ENCODE results near the gene GPR173. TPM values are rescaled to one million over a fixed set of nuclear protein-coding genes. Genes with fewer than 3 reads are reported as not detected.
A peak's percentile ranks its signal among the peaks of the same experiment; 100 is the strongest.

Gene GPR173
- total and polyA plus RNA-seq, 9 of the 15 experiments (the other 6 are each of a cell fraction or from before 2014, with no cell fraction given): 0.01 TPM; not detected in 8

DNA sequence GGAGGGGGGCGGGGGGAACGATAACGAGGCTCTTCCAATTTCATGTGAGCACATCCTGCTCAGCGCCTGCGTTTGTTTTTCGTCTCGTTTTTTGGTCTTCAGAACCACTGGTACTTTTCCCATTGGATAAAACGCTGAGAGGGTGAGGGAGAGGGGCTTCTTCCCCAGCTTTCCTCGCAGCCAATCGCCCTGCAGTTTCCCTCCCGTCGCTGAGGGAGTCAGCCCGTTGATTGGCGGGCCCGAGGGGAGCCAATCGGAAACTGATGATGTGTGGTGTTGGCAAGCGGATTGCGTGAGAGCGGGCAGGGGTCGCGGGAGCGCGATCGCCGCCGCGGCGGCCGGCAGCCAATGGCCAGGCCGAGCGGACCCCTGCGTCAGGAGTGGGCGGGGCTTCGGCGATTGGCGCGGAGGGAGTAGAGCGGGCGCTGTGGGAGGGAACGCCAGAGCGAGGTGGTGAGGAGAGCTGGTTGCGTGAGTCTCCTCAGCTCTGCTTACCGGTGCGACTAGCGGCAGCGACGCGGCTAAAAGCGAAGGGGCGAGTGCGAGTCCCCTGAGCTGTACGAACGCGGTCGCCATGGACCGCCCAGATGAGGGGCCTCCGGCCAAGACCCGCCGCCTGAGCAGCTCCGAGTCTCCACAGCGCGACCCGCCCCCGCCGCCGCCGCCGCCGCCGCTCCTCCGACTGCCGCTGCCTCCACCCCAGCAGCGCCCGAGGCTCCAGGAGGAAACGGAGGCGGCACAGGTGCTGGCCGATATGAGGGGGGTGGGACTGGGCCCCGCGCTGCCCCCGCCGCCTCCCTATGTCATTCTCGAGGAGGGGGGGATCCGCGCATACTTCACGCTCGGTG, 33.6 kb downstream of the GPR173 start, which contains the start of gene TSPYL2 (continued):
- TF ChIP-seq, protein P1, sequence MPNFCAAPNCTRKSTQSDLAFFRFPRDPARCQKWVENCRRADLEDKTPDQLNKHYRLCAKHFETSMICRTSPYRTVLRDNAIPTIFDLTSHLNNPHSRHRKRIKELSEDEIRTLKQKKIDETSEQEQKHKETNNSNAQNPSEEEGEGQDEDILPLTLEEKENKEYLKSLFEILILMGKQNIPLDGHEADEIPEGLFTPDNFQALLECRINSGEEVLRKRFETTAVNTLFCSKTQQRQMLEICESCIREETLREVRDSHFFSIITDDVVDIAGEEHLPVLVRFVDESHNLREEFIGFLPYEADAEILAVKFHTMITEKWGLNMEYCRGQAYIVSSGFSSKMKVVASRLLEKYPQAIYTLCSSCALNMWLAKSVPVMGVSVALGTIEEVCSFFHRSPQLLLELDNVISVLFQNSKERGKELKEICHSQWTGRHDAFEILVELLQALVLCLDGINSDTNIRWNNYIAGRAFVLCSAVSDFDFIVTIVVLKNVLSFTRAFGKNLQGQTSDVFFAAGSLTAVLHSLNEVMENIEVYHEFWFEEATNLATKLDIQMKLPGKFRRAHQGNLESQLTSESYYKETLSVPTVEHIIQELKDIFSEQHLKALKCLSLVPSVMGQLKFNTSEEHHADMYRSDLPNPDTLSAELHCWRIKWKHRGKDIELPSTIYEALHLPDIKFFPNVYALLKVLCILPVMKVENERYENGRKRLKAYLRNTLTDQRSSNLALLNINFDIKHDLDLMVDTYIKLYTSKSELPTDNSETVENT (CRISPR knock-in tag; IDR thresholded peaks at IDR 0.05): 0 out of 2 replicates have a peak, but pooled peaks have one; percentile 58
- TF ChIP-seq RFX5 (IDR thresholded peaks at IDR 0.05; ENCODE audit: low read depth, low read length) (peak; percentile 95), POLR2H (tag; IDR thresholded peaks at IDR 0.05; ENCODE audit: low read depth) (peak; percentile 83), TCF3 (CRISPR knock-in tag; IDR thresholded peaks at IDR 0.05) (no peak), ZNF695 (CRISPR knock-in tag; IDR thresholded peaks at IDR 0.05) (no peak), FOXJ3 (CRISPR knock-in tag; IDR thresholded peaks at IDR 0.05) (no peak), MYBL2 (IDR thresholded peaks at IDR 0.05; ENCODE audit: low read depth) (no peak), MYBL2 (CRISPR knock-in tag; IDR thresholded peaks at IDR 0.05; ENCODE audit: borderline replicate concordance) (no peak), SLC30A9 (CRISPR knock-in tag; IDR thresholded peaks at IDR 0.05) (no peak), CHD2 (IDR thresholded peaks at IDR 0.05; ENCODE audit: low read depth, low read length) (peak; percentile 83), POLR2A (conservative IDR thresholded peaks at IDR 0.05) (peak; percentile 85), HNRNPLL (IDR thresholded peaks at IDR 0.05; ENCODE audit: low read depth, low read length, poor library complexity, severe bottlenecking) (peak; percentile 65)
- TF ChIP-seq, protein P2, sequence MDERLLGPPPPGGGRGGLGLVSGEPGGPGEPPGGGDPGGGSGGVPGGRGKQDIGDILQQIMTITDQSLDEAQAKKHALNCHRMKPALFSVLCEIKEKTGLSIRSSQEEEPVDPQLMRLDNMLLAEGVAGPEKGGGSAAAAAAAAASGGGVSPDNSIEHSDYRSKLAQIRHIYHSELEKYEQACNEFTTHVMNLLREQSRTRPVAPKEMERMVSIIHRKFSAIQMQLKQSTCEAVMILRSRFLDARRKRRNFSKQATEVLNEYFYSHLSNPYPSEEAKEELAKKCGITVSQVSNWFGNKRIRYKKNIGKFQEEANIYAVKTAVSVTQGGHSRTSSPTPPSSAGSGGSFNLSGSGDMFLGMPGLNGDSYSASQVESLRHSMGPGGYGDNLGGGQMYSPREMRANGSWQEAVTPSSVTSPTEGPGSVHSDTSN (CRISPR knock-in tag; IDR thresholded peaks at IDR 0.05; ENCODE audit: low read depth): peak; percentile 26; the same call in 1 of the 2 replicates
- TF ChIP-seq, protein P2 (tag; conservative IDR thresholded peaks at IDR 0.05; ENCODE audit: low read depth): no peak
- TF ChIP-seq, protein P3, sequence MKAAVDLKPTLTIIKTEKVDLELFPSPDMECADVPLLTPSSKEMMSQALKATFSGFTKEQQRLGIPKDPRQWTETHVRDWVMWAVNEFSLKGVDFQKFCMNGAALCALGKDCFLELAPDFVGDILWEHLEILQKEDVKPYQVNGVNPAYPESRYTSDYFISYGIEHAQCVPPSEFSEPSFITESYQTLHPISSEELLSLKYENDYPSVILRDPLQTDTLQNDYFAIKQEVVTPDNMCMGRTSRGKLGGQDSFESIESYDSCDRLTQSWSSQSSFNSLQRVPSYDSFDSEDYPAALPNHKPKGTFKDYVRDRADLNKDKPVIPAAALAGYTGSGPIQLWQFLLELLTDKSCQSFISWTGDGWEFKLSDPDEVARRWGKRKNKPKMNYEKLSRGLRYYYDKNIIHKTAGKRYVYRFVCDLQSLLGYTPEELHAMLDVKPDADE (conservative IDR thresholded peaks at IDR 0.05; ENCODE audit: control insufficient read depth, low read depth, low read length): 0 out of 2 replicates have a peak, but pooled peaks have one; percentile 25
- TF ChIP-seq, protein P4, sequence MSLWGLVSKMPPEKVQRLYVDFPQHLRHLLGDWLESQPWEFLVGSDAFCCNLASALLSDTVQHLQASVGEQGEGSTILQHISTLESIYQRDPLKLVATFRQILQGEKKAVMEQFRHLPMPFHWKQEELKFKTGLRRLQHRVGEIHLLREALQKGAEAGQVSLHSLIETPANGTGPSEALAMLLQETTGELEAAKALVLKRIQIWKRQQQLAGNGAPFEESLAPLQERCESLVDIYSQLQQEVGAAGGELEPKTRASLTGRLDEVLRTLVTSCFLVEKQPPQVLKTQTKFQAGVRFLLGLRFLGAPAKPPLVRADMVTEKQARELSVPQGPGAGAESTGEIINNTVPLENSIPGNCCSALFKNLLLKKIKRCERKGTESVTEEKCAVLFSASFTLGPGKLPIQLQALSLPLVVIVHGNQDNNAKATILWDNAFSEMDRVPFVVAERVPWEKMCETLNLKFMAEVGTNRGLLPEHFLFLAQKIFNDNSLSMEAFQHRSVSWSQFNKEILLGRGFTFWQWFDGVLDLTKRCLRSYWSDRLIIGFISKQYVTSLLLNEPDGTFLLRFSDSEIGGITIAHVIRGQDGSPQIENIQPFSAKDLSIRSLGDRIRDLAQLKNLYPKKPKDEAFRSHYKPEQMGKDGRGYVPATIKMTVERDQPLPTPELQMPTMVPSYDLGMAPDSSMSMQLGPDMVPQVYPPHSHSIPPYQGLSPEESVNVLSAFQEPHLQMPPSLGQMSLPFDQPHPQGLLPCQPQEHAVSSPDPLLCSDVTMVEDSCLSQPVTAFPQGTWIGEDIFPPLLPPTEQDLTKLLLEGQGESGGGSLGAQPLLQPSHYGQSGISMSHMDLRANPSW (CRISPR knock-in tag; IDR thresholded peaks at IDR 0.05): 0 out of 2 replicates have a peak, but pooled peaks have one; percentile 55
- TF ChIP-seq, protein P5, sequence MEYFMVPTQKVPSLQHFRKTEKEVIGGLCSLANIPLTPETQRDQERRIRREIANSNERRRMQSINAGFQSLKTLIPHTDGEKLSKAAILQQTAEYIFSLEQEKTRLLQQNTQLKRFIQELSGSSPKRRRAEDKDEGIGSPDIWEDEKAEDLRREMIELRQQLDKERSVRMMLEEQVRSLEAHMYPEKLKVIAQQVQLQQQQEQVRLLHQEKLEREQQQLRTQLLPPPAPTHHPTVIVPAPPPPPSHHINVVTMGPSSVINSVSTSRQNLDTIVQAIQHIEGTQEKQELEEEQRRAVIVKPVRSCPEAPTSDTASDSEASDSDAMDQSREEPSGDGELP (CRISPR knock-in tag; IDR thresholded peaks at IDR 0.05; ENCODE audit: borderline replicate concordance): peak; percentile 3; the same call in 1 of the 2 replicates

Measured in K562 (cell line).